Neural progenitor cell (in vitro differentiated cells): ENCODE results near the gene SLF2.

Source experiments
- CTCF ChIP-seq: fragments of 200-600 bp; sonication (generic); IDR thresholded peaks from 2 replicates; pipeline ENCODE4 v1.5.1; 2017; ENCODE audit warnings: antibody characterized with exemption, mild to moderate bottlenecking
- EZH2 ChIP-seq: fragments of 200-600 bp; sonication (generic); IDR thresholded peaks from 2 replicates; pipeline ENCODE4 v1.6.1; 2017; ENCODE audit warnings: antibody characterized with exemption, mild to moderate bottlenecking, moderate library complexity

GRCh38 chr10:100894033-100894432 lies 18.7 kb upstream of the SLF2 start:
- TF ChIP-seq CTCF, result no peak
- no peak for TF ChIP-seq EZH2
